Nephron progenitor cell (in vitro differentiated cells): Measurements from ENCODE around the gene TBCCD1.
"Not testable (repeated sequence)": the region's sequence is repeated elsewhere in the genome, so short reads cannot be mapped to it uniquely, and the experiment has no call there.

ENCODE experiments used
- DNase-seq: peaks from one replicate; pipeline ENCODE4 v3.0.0; 2021
- H3K27ac Mint-ChIP-seq: 2 replicates; pipeline ENCODE4 v1.8.0; 2021; ENCODE audit warnings: mild to moderate bottlenecking, moderate library complexity, mixed read lengths
- H3K27me3 Mint-ChIP-seq: 2 replicates; pipeline ENCODE4 v1.8.0; 2021; ENCODE audit warnings: mild to moderate bottlenecking, low read depth, mixed read lengths; ENCODE audit not compliant: poor library complexity
- H3K36me3 Mint-ChIP-seq: 2 replicates; pipeline ENCODE4 v1.8.0; 2021; ENCODE audit warnings: low read depth, mixed read lengths
- H3K4me1 Mint-ChIP-seq: 2 replicates; pipeline ENCODE4 v1.8.0; 2021; ENCODE audit warnings: mixed read lengths
- H3K4me3 Mint-ChIP-seq: 2 replicates; pipeline ENCODE4 v1.8.0; 2021; ENCODE audit warnings: mild to moderate bottlenecking, moderate library complexity, mixed read lengths
- H3K9me3 Mint-ChIP-seq: 2 replicates; pipeline ENCODE4 v1.8.0; 2021; ENCODE audit warnings: mild to moderate bottlenecking, moderate library complexity, mixed read lengths
- TF ChIP-seq, protein P1 (sequence below): fragments of 200-600 bp; sonication (generic); IDR thresholded peaks from 2 replicates; pipeline ENCODE4 v1.5.0; 2021; ENCODE audit warnings: antibody characterized with exemption

The TBCCD1 gene

DNA sequence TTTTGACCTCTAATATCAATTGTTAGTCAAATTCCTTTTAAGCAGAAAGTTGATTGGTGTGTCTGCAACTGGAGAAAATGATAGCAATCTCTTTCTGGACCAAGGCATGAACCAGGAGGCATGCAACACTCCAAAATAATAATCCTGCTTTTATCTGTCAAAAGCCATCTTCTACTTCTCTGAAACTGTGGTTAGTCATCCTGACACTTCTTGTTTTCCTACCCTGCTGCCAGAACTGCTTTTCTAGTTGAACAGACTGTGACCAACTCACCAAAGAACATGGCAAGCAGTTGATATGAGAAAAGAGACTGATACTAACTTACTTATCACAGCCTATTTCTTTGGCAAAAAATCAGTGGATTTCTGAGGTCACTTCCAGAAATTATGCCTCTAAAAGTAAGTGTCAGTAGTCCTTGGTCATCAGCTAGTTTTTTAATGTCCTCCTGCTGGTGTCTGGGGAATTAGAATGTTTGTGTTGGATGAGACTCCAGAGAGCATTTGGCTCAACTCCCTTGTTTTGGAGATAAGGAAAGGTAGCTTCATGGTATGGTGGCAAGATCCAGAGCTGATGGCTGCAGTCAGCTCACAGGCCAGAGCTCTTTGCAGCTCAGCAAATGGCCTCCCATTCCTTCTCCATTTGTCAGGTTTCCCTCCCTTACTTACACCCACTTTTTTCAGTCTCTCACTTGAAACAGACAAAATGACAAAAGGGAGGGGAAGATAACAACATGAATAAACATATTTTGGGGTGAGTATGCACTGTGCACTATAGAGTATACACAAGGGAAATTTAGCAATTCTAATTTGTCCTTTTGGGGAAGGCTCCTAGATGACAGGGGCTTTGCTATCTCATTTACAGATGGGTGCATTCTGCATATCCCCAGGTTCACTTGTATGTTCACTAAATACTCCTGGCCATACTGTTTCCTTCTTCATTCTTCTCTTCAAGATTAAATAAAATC is 30.0 kb downstream of the TBCCD1 start:
- Mint-ChIP-seq H3K4me3 (no peak overlapping the region), H3K9me3 (no peaks in the 10 kb centered on the region), H3K36me3 (no peaks in the 10 kb centered on the region), H3K27me3 (no peaks in the 10 kb centered on the region), H3K27ac (no peak overlapping the region), H3K4me1 (peaks cover 48% of the 10 kb centered on the region)
- no peak for DNase-seq
- TF ChIP-seq, protein P1, sequence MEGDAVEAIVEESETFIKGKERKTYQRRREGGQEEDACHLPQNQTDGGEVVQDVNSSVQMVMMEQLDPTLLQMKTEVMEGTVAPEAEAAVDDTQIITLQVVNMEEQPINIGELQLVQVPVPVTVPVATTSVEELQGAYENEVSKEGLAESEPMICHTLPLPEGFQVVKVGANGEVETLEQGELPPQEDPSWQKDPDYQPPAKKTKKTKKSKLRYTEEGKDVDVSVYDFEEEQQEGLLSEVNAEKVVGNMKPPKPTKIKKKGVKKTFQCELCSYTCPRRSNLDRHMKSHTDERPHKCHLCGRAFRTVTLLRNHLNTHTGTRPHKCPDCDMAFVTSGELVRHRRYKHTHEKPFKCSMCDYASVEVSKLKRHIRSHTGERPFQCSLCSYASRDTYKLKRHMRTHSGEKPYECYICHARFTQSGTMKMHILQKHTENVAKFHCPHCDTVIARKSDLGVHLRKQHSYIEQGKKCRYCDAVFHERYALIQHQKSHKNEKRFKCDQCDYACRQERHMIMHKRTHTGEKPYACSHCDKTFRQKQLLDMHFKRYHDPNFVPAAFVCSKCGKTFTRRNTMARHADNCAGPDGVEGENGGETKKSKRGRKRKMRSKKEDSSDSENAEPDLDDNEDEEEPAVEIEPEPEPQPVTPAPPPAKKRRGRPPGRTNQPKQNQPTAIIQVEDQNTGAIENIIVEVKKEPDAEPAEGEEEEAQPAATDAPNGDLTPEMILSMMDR, result no peak

- no peak overlapping the region for H3K4me3 Mint-ChIP-seq
- H3K36me3 Mint-ChIP-seq, result no peaks in the 10 kb centered on the region
- H3K9me3 Mint-ChIP-seq, result no peaks in the 10 kb centered on the region
- no peak for DNase-seq
- H3K27me3 Mint-ChIP-seq, result no peaks in the 10 kb centered on the region
- no peak overlapping the region for H3K27ac Mint-ChIP-seq
- TF ChIP-seq, protein P1, result no peak
- peaks cover 62% of the 10 kb centered on the region for H3K4me1 Mint-ChIP-seq
Observed at GRCh38 chr3:186534113-186534669, 32.9 kb downstream of the TBCCD1 start.

DNA sequence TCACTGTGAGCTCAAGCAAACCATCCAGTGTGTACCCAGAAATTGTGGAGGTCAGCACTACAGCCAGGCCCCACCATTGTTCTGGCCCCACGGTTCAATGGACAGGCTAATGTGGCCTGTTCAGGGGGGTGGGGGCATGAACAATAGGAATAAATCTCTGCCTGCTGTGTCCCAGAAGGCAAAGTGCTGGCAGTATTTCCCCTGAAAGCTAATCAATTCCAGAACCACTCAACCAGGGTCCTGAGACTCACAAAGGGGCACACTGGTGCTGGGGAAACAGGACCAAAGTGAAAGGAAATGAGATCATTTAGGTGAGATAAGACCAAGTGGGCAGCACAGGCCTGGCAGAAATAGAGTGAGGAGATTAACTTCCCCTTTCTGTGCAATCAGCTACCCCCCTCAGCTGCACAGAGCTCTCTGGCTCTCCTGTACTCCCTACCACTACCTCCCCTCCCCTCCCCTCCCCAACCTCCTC is 34.5 kb downstream of the TBCCD1 start:
- Mint-ChIP-seq H3K27ac (peak overlapping the region; percentile 32), H3K4me3 (no peak overlapping the region), H3K36me3 (peaks cover 4% of the 10 kb centered on the region), H3K9me3 (peaks cover 15% of the 10 kb centered on the region), H3K4me1 (peaks cover 72% of the 10 kb centered on the region), H3K27me3 (no peaks in the 10 kb centered on the region)
- TF ChIP-seq, protein P1, result no peak
- DNase-seq, result peak; percentile 38

GRCh38 chr3:186531694-186532093 is 35.4 kb downstream of the TBCCD1 start:
- not testable (repeated sequence) for H3K36me3 Mint-ChIP-seq, H3K4me3 Mint-ChIP-seq, H3K27ac Mint-ChIP-seq, H3K27me3 Mint-ChIP-seq, DNase-seq
- Mint-ChIP-seq H3K9me3 (peaks cover 16% of the 10 kb centered on the region), H3K4me1 (peaks cover 67% of the 10 kb centered on the region)

- Mint-ChIP-seq H3K36me3 (peaks cover 5% of the 10 kb centered on the region), H3K27ac (peak overlapping the region; percentile 3), H3K4me3 (no peak overlapping the region), H3K9me3 (peaks cover 16% of the 10 kb centered on the region), H3K27me3 (peaks cover 5% of the 10 kb centered on the region), H3K4me1 (peaks cover 71% of the 10 kb centered on the region)
- TF ChIP-seq, protein P1, result no peak
- no peak for DNase-seq
Observed at GRCh38 chr3:186530415-186530814, 36.7 kb downstream of the TBCCD1 start.

- Mint-ChIP-seq H3K9me3 (peaks cover 16% of the 10 kb centered on the region), H3K4me3 (no peak overlapping the region), H3K4me1 (peaks cover 71% of the 10 kb centered on the region), H3K36me3 (peaks cover 5% of the 10 kb centered on the region), H3K27ac (no peak overlapping the region), H3K27me3 (peaks cover 5% of the 10 kb centered on the region)
- no peak for DNase-seq
- TF ChIP-seq, protein P1, result no peak
Observed at GRCh38 chr3:186529201-186529999, 37.7 kb downstream of the TBCCD1 start.
